HG02571 (cell line): Measurements from ENCODE around the gene LTBP3.
"Not testable (repeated sequence)": the region's sequence is repeated elsewhere in the genome, so short reads cannot be mapped to it uniquely, and the experiment has no call there.

ENCODE experiments used
- ATAC-seq: cut with Tn5 transposase; IDR thresholded peaks from one replicate; pipeline ENCODE4 v1.9.1; 2021; ENCODE audit warnings: mild to moderate bottlenecking, moderate library complexity; ENCODE audit not compliant: unreplicated experiment

LTBP3 gene

DNA sequence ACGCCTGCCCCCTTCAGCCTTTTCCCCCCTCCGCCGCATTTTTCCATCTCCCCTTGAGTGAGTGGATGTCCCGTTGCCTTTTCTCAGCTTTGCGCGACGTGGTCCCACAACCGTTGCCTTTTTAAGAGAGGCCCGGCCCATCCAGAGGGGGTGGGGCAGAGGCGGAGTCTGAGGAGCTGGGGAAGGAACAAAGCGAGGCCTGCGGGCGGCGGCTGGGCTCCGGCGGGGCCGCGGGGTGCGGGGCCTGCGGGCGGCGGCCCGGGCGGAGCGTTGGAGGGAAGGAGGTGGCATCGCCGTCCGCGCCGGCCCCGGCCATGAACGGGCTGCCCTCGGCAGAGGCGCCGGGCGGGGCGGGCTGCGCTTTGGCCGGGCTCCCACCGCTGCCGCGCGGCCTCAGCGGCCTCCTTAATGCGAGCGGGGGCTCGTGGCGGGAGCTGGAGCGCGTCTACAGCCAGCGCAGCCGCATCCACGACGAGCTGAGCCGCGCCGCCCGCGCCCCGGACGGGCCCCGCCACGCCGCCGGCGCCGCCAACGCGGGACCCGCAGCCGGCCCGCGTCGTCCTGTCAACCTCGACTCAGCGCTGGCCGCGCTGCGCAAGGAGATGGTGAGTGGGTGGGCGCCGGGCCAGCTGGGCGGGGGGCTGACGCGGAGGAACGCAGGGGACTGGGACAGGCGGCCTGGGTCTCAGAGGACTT is 14.3 kb upstream of the LTBP3 start, which contains the start of gene FAM89B:
Gene FAM89B (plus strand): TSS at position 183 of the 696 bp plus-strand sequence. CDS start 132 bp downstream, at position 315.
- ATAC-seq: no peak

DNA sequence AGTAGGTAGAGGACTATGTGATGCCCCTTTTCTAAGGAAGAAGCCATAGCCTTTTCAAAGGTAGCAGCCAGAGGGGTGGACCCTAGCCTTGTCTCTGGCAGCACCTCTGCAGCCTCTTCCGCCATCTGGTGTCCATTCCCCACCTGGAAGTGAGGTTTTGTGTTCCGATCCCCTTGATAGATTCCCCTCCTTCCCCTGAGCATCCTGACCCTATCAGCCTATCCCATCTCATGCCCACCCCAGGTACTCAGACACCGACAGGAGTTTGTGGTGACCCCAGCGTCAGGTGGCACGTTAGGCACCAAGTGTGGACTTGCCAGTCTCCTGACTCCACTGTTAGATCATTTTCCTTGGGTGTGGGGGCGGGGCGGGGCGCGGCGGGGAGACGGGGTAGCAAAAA is 13.8 kb upstream of the LTBP3 start:
- no peak for ATAC-seq

DNA sequence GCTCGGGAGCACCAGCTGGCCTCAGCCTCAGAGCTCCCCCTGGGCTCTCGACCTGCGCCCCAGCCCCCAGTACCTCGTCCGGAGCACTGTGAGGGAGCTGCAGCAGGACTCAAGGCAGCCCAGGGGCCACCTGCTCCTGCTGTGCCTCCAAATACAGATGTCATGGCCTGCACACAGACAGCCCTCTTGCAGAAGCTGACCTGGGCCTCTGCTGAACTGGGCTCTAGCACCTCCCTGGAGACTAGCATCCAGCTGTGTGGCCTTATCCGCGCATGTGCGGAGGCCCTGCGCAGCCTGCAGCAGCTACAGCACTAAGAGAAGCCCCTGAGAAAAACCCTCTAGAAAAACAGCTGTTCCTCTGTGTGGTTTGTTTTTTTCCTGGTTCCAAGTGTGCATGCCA is 13.3 kb upstream of the LTBP3 start:
- no peak for ATAC-seq

DNA sequence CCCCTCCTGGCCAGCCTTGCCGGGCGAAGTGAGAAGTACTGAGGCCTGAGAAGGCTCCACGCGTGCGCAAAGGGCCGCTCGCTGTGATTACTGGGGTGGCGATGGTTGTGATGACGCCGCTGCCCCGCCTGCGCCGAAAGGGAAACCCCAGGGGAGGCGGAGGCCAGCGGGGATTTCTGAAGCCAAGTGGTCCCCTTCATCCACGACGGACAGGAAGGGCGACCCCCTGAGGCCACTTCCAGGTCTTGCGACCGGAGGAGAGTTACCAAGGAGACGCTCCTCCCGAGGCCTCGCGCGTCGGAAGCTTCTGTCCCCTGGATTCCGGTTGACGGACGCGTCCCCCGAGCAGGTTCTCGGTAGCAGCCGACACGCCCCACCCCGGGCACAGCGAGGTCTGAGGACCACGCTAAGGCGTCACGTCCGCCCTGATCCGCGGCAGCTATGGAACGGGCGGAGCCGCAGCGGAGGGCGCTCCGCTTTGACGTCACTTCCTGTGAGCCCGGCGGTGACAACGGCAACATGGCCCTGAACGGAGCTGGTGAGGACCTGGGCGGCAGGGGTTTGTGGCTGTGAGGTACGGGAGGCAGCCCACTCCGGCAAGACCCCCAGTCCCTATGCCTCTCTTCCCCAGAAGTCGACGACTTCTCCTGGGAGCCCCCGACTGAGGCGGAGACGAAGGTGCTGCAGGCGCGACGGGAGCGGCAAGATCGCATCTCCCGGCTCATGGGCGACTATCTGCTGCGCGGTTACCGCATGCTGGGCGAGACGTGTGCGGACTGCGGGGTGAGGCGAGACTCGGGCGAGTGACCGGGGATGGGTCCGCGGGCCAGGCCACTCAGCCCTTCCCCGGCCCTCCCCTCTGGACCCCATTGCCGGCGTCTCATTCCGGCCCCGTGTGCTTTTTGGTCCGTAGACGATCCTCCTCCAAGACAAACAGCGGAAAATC is 12.1 kb upstream of the LTBP3 start, which contains the start of gene ZNRD2:
Gene ZNRD2 (plus strand): TSS at position 505 of the 946 bp plus-strand sequence. CDS start 15 bp downstream, at position 520.
- peak; percentile 55 for ATAC-seq

DNA sequence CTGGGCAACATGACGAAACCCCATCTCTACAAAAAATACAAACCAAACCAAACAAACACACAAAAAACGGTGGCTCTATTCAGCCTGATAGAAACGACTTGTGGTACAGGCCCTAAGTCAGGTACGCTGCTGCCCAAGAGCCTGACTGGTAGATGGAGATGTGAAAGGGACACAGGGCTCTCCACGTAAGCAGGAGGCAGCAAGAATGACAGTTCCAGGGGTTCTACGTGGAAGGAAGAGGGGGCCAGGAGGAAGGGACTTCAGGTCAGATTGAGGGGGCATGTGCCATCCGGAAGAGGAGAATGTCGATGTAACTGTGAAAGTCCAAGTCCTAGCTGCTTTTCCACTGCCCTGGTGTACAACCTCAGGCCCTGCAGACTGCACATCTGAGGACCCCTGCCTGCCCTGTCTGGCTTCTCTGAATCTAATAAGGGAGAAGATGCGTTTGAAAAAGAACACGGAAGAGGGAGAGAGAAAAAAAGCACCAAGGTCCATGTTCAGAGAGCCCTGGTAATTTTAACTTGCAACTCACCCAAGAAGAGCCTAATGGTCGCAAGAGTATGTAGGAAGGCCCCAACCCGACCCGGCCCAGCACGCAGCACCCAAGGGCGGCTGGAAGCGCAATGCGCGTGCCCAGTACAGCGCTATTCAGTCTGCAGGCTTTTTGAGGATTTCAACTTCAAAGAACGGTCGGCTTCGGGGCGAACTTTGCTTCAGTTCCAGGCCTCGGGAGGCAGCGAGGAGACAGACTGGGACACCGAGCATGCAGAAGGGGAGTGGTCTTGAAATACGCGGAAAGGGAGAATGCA is 11.2 kb upstream of the LTBP3 start:
- peak; percentile 8 for ATAC-seq

DNA sequence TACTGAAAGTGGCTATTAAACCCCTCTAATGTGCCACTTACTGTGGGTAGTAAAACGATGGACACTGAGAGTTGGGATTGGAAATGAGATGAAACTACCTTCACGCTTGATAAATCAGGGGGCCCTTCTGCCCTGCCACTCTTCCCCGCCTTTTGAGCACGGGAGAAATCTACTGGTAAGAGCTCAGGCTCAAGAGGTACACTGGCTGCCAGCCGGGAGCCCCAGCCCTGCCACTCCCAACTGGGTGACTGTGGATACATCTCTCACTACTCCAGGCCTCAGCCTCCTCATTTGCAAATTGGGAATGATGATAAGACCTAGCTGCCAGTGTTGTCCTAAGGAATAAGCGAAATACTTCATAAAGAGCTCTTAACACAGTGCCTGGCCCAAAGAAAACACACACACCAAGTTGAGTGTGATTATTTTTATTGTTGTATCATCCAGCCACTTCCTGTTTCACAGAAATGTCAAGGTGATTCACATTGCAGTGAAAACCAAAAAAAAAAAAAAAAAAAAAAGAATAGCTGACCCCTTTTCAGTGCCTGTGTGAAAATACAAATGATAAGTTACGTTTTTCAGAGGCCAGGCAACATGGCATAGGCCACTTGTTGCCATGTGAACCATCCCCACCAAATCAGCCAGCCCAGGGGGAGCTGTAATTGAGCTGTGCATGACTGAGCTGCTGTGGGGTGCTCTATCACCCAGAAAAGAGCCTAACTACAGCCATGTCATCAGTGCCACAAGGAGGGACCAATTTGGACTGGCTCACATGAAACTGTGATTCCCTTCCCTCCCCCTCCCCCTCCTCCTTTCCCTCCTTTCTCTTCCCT is 7.7 kb upstream of the LTBP3 start:
- ATAC-seq: no peak

DNA sequence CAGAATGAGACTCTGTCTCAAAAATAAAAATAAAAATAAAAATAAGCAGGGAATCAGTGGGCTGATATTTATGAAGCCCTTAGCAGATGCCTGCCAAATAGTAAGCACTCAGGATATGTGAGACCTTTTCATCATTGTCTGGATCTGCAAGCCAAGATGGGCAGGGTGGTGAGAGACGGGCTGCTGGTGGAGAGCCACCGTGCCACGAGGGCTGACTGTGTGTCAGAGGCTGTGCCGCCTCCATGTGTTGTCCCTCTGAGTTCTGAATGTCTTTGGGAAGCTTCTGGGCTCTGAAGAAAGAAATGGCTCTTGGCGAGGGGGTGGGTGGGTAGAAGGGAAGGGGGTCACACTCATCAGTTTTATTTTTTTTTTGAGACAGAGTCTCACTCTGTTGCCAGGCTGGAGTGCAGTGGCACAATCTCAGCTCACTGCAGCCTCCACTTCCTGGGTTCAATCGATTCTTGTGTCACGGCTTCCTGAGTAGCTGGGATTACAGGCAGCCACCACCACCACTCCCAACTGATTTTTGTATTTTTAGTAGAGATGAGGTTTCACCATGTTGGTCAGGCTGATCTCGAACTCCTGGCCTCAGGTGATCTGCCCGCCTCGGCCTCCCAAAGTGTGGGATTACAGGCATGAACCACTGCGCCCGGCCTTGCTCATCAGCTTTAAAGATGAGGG is 6.9 kb upstream of the LTBP3 start:
- ATAC-seq: not testable (repeated sequence)

DNA sequence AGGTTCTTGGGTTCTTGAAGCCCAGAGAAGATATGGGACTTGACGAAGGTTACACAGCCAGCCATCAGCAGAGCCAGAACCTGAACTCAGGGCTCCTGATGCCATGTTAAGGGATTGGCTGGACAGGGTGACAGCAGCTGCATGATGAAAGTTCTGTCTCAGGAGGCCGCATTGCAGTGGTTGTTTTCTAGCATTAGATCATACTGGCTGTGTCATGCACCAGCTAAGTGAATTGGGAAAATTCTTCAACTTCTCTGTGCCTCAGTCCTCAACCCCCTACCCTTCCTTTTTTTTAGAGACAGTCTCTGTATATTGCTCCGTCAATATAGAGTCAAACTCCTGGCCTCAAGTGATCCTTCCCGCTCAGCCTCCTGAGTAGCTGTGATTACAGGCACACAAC is 5.4 kb upstream of the LTBP3 start:
- no peak for ATAC-seq

DNA sequence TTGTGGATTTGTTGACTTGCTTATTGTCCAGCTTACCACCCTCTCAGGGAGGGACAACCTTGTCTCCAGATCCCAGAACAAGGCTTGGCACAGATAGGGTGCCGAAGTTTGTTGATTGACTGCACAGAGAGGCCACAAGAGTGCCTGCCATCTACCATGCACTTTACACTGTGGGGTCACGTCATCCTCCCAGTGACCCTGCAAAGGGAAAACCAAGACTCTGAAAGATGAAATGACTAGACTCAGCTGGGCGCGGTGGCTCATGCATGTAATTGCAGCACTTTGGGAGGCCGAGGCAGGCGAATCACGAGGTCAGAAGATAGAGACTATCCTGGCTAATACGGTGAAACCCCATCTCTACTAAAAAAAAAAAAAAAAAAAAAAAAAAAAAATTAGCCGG is 4.6 kb upstream of the LTBP3 start:
- ATAC-seq: no peak

DNA sequence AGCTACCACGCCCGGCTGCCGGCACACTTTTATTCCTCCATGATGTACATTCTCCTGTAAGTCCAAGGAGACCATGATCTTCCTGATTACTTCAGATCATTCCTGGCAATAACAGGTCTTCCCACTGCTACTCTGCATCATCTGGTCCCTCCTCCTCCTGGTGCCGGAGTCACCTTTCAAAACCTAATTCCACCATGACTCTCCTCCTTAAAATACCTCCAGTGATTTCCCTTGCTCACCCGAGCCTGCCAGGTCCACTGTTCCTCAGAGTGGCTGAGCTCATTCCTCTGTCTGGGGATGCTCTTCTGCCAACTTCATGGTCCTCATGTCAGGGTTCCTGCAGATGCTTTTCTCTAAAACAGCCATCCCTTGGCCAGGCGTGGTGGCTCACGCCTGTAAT is 3.9 kb upstream of the LTBP3 start:
- ATAC-seq: no peak

DNA sequence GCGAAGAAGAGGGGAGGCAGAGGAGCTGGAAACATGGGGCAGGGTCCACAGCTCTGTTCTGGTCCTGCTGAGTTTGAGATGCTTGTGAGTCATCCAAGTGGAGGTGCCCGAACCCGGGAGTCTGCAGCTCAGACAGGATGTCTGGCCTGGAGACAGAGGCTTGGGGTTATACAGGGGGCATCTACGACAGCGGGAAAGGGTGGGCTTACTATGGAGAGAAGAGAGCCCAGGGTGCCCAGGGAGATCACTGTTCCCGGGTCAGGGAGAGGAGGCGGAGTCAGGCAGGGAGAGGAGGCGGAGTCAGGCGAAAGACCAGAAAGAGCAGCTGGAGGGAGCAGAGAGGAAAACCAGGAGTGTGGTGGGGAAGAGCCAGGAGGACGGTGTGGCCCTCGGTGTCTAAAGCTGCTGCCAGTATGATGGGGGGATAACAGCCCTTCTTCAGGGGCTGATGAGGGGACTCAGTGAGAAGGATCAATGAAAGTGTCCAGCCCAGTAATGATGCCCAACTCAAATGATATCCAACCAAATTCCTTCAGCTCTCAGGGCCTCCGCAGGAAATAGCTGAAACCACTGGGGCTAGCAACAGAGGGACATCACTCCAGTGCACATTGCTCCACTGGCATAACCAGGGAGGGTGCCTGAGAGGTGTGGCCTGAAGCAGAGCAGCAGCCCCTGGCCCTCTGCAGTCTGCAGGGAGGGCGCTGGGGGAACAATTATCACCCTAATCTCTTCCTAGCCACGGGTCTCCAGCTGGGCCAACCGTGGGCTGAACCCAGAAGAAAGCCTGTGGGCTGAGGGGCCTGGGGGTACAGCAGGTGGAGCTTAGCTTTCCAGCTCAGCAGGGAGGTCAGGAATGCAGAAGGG is 2.6 kb upstream of the LTBP3 start:
- no peak for ATAC-seq

DNA sequence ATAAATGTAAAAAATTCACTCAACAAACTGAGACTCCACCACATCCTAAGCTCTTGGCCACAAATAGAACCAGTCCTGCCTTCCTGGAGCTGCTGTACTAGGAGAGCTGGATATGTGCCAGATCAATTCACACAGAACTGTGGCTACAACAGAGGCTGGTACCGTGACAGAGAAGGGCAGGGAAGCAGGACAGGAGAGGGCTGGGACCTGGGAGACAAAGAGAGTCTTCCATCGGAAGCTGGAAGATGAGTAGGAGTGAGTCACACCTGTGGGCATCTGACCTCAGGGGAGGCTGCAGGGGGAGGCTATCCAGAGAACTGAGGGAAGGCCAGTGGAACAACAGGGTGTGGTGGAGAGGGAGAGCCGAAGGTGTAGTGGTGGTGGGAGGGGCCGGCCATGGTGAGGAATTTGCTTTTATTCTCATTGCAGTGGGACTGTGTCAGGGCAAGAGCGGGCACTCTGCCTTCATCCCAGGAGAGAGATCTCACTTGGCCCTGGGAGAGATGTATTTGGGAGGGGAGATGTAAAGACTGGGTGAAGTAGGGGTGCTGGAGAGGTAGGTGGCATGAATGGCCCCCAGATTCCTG is 1.9 kb upstream of the LTBP3 start:
- no peak for ATAC-seq

DNA sequence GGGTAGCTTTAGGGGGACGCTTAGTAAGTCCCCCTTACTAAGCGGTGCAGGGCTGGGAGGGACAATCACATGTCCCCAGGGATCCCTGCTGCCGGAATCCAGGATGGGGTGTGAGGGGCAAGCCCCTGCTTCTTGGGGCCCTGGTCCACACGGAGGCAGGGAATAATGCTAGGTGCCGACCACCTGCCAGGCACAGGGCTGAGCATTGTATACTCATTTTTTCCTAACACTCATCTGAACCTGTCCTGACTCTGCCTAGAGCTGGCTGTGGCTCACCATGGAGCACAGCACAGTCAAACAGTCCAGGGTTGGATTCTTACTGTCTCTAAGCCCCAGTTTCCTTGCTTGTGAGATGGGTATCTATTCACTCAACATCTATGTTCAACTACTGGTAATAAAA is 1.4 kb upstream of the LTBP3 start:
- no peak for ATAC-seq

DNA sequence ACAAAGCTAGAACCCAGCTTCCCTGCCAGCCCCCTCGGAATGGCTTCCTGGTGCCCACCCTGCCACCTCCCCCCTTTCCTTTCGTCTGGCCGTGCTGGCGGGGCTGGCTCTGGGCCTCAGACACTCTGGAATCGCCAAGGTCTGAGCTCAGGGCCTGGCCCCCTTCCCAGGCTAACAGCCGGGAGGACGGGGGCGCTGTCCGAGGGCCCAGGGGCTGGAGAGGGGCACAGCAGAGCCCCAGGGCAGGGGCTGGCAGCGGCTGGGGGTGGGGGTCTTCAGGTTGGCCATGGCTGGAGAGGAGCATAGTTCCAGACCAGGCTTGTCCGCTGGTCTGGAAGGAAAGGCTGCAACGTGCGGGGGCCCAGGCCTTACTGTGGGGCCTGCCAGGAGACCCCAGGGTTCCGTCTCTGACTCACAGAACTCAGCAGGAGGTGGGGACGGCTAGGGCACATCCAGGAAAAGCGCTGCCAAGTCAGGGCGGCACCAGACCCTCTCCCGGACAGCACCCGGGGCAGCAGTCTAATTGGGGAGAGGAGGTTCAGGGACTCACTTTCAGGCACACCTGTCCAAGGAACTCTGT is 861 bp upstream of the LTBP3 start:
- no peak for ATAC-seq

DNA sequence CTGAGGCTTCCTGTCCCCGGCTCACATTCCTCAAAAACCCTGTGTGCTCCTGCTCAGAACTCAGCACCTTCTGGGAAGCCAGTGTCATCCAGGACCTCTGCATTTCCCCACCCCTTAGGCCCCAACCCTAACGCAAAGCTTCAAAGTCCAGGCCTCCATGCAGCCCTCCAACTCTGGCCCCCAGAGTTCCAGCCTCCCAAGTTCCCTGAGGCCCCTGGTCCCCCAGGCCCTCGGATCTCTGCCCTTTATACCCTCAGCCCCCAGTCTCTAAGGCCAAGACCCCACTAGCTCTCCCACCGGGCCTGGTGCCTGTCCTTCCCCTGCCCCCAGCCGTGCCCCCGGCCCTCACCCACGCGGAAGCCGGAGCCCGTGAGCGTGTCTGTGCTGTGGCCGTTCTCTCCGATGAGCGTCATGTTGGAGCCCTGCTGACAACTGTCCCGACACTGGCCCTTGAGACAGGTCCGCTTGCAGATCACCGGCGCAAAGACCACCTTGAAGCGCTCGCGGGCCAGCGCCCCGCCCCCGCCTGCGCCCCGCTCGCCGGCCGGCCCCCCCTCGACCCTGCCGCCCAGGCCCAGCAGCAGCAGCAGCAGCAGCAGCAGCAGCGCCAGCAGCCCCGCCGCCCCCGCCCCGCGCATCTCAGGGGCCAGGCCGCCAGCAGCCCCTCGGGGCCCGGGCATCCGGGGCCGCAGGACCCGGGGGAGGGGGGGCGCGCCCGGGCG is 718 bp downstream of the LTBP3 start:
- ATAC-seq: no peak

DNA sequence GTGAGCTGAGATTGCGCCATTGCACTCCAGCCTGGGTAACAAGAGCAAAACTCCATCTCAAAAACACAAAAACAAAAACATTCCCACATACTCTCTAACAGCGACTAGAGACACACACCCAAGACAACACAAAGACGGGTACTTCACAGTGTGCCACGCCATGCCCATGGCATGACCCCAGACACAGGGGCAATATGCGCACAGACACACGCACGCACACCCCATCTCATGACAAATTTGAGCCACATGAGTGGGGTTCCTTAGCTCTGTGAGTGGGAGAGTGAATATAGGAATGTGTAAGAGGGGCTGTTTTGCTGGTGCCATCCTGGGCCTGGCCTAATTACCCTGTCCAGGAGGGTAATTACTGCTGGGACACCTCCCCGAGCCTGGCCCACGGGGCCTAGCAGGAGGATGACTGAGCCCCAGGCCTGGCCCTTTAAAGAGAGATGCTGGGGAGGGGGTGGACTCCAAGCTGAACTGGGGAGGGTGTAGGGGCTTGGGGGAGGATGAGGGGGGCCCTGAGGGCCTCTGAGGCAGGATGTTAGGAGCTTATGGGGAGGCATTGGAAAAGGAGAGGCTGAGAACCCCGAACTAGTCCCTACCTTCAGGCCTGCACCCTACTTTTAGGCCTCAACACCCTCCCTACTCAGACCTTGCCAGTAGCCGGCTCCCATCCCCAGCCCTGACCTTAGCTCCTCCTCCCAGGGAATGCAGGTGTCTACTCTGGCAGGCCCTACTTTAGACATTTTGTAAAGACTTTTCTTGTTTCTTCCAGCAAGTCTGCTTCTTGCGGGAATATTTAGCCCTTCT is 1.5 kb downstream of the LTBP3 start:
- no peak for ATAC-seq
